HG03139 (cell line): ENCODE measurements around the gene KRTAP1-4.
"Not testable (repeated sequence)": the region's sequence is repeated elsewhere in the genome, so short reads cannot be mapped to it uniquely, and the experiment has no call there.

ENCODE experiments used
- ATAC-seq: cut with Tn5 transposase; IDR thresholded peaks from one replicate; pipeline ENCODE4 v1.9.1; 2021; ENCODE audit not compliant: unreplicated experiment

KRTAP1-4 gene

DNA sequence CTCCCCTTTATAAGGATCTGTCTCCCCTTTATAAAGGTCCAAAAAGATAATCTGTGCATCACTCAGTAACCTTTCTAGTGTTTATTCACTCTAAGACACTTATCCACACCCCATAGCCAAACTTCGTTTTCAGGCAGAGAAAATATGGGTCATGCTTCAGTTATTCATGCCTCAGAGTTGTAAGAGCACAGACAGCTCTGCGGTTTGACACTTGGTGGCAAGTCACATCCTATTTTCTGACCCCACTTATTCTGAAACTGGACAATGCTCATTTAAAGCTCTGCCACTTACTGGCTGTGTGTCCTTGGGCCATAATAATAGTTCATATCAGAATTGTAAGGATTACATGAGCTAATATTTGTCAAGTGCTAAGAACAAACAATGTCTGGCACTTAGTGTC, 19.1 kb upstream of the KRTAP1-4 start:
- ATAC-seq = no peak

DNA sequence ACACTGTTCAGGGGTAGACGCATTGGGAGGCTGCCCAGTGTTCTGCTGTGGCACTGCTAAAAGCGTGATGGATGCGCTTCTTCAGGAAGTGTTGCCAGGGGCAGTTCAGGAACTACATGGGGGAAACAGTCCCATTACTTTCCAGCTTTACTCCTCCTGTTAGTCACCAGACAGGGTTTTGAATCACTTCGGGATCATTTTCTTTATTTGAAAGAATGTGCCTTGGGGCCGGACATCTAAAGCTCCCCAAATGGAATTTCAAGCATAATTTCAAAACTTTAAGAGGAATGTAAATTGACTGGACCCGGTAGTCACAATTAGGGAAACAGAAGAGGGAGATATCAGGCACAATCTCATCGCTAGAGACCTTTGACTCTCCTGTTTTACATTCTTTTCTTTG, 18.4 kb upstream of the KRTAP1-4 start:
- ATAC-seq = no peak

- not testable (repeated sequence) for ATAC-seq
Observed at GRCh38 chr17:41046735-41047465, 16.9 kb upstream of the KRTAP1-4 start, which contains the start of gene KRTAP2-1. Gene KRTAP2-1 (minus strand): TSS chr17:41047316. CDS start chr17:41047267, 49 bp downstream.

DNA sequence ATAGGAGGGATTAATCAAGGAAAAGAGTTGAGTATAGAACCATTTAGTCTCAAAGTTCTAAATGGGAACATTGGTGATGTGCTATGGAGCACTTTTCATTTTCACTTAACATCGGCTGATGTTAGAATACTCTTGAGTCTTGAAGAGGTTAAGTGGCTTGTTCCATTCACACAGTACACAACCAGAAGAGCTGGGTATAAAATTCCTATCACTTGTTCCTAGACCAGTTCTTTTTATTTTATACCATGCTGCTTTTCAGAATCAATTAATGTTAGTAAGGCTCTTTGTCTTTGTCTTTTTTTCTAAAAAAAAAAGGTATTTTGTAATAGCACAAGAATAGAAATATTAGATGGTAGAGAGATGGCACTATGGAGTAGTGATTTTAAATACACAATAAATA, 13.0 kb upstream of the KRTAP1-4 start:
- ATAC-seq = no peak

- ATAC-seq = not testable (repeated sequence)
Observed at GRCh38 chr17:41040783-41041571, 11.0 kb upstream of the KRTAP1-4 start, which contains the start of gene KRTAP1-1. Gene KRTAP1-1 (minus strand): TSS chr17:41041450. CDS start chr17:41041397, 53 bp downstream.

- ATAC-seq = no peak
Observed at GRCh38 chr17:41037853-41038350, 7.9 kb upstream of the KRTAP1-4 start.

GRCh38 chr17:41034346-41034935, 4.4 kb upstream of the KRTAP1-4 start, which contains the start of gene KRTAP1-3:
Gene KRTAP1-3 (minus strand): TSS chr17:41034874. CDS start chr17:41034821, 53 bp downstream.
- ATAC-seq = not testable (repeated sequence)

- no peak for ATAC-seq
Observed at GRCh38 chr17:41026715-41027471, 3.1 kb downstream of the KRTAP1-4 start, which contains the start of gene KRTAP1-5. Gene KRTAP1-5 (minus strand): TSS chr17:41027208. CDS start chr17:41027155, 53 bp downstream.

DNA sequence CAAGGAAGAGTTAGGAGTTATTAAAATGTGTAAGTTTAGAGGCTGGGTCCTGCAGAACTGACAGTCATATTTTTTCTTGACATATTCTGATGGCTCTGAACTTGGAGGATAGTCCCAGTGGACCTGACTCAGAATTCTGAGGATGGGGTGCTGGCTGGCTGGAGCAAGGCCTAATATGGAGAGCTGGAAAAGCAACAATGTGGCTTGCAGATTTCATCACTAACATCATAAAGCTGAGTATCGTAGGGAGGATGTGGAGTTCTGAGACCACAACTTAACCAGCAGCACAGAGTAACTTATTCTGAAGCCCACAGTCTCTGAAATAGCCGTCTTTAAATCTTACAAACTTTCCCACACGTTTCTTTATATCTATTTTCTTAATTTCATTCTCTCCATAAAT, 5.3 kb downstream of the KRTAP1-4 start:
- no peak for ATAC-seq

- no peak for ATAC-seq
Observed at GRCh38 chr17:41020336-41020735, 9.7 kb downstream of the KRTAP1-4 start.

DNA sequence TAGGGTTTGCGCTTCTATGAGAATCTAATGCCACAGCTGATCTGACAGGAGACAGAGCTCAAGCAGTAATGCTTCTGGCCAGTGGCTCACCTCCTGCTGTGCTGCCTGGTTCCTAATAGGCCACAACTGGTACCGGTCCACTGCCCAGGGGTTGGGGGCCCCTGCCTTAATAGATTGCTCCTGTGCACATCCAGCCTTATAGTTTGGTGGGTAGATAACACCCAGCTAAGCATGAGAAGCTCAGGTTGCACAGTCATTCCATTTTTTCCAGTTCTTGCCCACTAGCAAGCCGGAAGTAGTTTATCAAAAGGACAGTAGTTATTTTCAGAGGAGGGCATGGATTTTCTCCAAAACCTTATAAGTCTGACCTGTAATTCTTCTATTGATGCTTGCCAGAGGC, 10.6 kb downstream of the KRTAP1-4 start:
- ATAC-seq = no peak

- ATAC-seq = no peak
Observed at GRCh38 chr17:41018541-41018940, 11.5 kb downstream of the KRTAP1-4 start.

DNA sequence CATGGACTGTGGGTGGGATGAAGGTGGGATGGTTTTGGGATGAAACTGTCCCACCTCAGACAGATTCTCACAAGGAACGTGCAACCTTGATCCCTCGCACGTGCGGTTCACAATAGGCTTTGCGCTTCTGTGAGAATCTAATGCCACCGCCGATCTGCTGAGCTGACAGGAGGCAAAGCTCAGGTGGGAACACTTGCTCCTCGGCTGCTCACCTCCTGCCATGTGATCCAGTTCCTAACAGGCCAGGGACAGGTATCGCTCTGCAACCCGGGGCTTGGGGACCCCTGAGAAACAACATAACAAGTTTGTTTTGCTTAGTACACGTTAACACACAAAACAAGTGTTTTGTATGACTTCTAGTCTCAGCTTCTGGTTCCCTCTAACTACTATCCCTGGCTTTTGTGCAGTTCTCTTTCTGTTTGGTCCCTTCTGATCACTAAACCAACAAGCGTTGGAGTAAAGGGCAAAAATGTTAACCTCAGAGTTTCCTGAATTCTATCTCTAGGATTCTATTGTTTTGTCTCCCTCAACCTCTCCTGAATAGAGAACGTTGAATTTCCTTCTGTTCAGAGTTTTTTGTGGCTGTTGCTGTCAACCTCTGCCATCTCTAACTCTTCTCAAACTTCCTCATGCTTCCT, 13.3 kb downstream of the KRTAP1-4 start:
- ATAC-seq = no peak

GRCh38 chr17:41015454-41015853, 14.5 kb downstream of the KRTAP1-4 start:
- no peak for ATAC-seq

GRCh38 chr17:41013606-41014005, 16.4 kb downstream of the KRTAP1-4 start:
- ATAC-seq = no peak

GRCh38 chr17:41013181-41013580, 16.8 kb downstream of the KRTAP1-4 start:
- no peak for ATAC-seq

DNA sequence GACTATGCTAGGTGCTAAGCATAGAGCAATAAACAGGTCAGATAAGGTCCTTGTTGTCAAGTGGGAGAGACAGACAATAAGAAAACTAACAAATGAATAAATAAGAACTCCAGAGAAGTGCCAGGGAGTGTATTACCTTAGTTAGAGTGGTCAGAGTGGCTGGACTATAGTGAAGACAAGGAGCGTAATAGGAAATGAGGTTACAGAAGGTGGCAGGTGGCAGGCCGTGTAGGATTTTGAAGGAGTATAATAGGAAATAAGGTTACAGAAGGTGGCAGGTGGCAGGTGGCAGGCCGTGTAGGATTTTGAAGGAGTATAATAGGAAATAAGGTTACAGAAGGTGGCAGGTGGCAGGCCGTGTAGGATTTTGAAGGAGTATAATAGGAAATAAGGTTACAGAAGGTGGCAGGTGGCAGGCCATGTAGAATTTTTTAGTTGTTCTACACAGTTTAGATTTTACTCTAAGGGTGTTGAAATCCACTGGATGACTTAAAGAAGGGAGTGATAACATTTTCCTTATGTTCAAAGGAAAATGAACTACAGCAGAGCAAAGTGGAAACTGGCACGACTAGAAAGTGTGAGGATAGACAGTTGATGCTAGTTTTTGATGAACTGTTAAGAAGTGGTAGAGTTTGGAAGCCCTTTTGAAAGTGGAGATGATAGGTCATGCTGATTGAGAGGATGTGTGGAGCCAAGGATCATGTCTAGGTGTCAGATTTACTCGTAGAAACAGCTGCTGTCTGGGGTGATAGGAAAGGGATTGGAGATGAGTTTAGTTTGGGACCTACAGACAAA, 17.5 kb downstream of the KRTAP1-4 start:
- no peak for ATAC-seq

DNA sequence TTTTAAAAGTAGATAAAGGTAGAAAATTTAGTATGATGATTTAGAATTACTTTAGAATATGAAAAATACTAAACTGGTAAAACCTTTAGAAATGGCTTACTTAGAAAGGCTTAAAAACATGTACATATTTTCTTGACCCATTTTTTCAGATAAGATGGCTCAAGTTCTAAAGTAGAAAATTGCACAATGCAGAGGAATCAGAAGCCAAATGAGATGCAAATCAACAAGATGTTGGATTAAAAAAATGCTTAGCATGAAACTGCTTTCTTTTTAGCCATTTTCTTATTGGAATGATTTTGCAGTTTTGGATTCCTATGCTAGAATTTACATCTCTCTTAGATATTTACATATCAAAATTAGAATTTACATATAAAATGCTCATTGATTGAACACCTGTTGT, 19.6 kb downstream of the KRTAP1-4 start:
- ATAC-seq = no peak

DNA sequence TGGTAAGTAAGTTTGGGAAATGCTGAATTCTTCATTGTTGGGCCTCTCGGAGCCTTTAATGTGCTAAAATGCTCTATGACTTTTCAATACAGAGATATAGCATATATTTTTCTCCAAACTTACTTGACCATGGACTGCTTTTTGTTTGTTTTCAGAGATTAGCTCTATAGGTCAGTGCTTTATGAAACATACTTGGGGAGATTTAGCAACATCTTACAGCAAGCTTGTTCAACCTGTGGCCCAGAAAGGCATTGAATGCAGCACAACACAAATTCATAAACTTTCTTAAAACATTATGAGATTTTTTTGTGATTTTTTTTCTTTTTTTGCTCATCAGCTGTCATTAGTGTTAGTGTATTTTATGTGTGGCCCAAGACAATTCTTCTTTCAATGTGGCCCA, 20.1 kb downstream of the KRTAP1-4 start:
- ATAC-seq = no peak
